H1 (cell line): ENCODE results near the gene CMTM2. TPM values are rescaled to one million over a fixed set of nuclear protein-coding genes. Genes with fewer than 3 reads are reported as not detected.

ENCODE experiments used
- ASH2L ChIP-seq: fragments of 200-600, 300-600 bp; sonication (generic); IDR thresholded peaks from one replicate; pipeline ENCODE4 v1.7.1; 2017; ENCODE audit warnings: low read length
- CEBPB ChIP-seq: IDR thresholded peaks from 2 replicates; pipeline ENCODE4 v1.6.1; 2012; ENCODE audit warnings: low read depth, low read length
- EGR1 ChIP-seq: IDR thresholded peaks from 2 replicates; pipeline ENCODE4 v1.6.1; 2011; ENCODE audit warnings: low read depth, low read length, borderline replicate concordance
- EP300 ChIP-seq, 2 experiments: IDR thresholded peaks; 1 replicate in 1 of 2; 2 replicates in 1 of 2; pipeline ENCODE4 v1.6.1; 2011 to 2012; ENCODE audit warnings: low read depth in 2 of 2, low read length in 2 of 2, mild to moderate bottlenecking in 2 of 2, borderline replicate concordance in 1 of 2, inconsistent platforms in 1 of 2, moderate library complexity in 1 of 2
- RXRA ChIP-seq: IDR thresholded peaks from 2 replicates; pipeline ENCODE4 v1.6.1; 2011; ENCODE audit warnings: low read depth, mild to moderate bottlenecking, low read length, moderate library complexity; ENCODE audit not compliant: insufficient read depth
- polyA plus RNA-seq, 7 experiments: library from polyadenylated mRNA; depleted of rRNA in 3 of 7; stranded (reverse) in 5 of 7; unstranded in 2 of 7; fragments of >200 nt in 5 of 7; fragments of 200-250 nt in 2 of 7; gene quantifications; 1 replicate in 5 of 7; 2 replicates in 1 of 7; 4 replicates in 1 of 7; pipeline versions ENCODE4 v1.2.1 to v1.2.3, GENCODE V29; 2011 to 2013; ENCODE audit warnings: missing spikeins in 2 of 7, mixed read lengths in 2 of 7
- total RNA-seq: library from RNA; stranded (reverse); fragmentation: NEBNext Ultra II Directional; extraction: Animal tissue kit (Norgen Biotek cat#: 25700); gene quantifications from 2 replicates; pipeline ENCODE4 v1.2.1, GENCODE V29; 2021
- TF ChIP-seq, protein P1 (sequence below): IDR thresholded peaks from 2 replicates; pipeline ENCODE4 v1.6.1; 2012; ENCODE audit warnings: inconsistent platforms

CMTM2 gene
- total and polyA plus RNA-seq, 2 of the 8 experiments (the other 6 are each of a cell fraction or from before 2014, with no cell fraction given): not detected

DNA sequence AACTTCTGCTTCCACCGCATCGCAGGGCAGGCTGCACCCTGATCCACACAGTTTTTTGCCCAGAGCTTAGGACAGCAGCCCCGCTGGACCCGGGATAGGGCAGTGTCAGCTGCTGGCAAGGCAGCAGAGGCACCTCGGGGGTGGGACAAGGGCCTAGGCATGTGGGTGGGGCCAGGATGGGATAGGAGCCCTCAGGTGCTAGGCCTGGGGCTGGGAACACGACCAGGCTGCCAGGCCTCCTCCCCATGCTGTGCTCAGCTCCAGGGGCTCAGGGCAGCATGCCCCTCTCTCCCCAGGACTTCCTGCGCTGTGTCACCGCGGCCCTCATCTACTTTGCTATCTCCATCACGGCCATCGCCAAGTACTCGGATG lies 29.9 kb downstream of the CMTM2 start (continued):
- TF ChIP-seq EP300 (IDR thresholded peaks at IDR 0.05; ENCODE audit: borderline replicate concordance in 1 of 2, low read depth in 2 of 2, low read length in 2 of 2) (no peak), RXRA (no peak), ASH2L (no peak), EGR1 (no peak), CEBPB (no peak)
- TF ChIP-seq, protein P1, sequence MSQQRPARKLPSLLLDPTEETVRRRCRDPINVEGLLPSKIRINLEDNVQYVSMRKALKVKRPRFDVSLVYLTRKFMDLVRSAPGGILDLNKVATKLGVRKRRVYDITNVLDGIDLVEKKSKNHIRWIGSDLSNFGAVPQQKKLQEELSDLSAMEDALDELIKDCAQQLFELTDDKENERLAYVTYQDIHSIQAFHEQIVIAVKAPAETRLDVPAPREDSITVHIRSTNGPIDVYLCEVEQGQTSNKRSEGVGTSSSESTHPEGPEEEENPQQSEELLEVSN: no peak
